C4-2B (cell line): ENCODE measurements around the gene ILKAP.

ENCODE experiments used
- CTCF ChIP-seq: fragments of 450-650 bp; conservative IDR thresholded peaks from 2 replicates; pipeline ENCODE4 v1.5.1; 2017; ENCODE audit warnings: mild to moderate bottlenecking
- ZFX ChIP-seq: fragments of 450-650 bp; IDR thresholded peaks from 2 replicates; pipeline ENCODE4 v1.6.1; 2017

GRCh38 chr2:238133499-238134392 is 69.7 kb downstream of the ILKAP start:
- TF ChIP-seq CTCF (no peak), ZFX (no peak)
